Measurements from ENCODE around the gene WSCD1. TPM values are rescaled to one million over a fixed set of nuclear protein-coding genes. Genes with fewer than 3 reads are reported as not detected.

WSCD1 gene
- total RNA-seq, 1 donor, result under 0.01 TPM

DNA sequence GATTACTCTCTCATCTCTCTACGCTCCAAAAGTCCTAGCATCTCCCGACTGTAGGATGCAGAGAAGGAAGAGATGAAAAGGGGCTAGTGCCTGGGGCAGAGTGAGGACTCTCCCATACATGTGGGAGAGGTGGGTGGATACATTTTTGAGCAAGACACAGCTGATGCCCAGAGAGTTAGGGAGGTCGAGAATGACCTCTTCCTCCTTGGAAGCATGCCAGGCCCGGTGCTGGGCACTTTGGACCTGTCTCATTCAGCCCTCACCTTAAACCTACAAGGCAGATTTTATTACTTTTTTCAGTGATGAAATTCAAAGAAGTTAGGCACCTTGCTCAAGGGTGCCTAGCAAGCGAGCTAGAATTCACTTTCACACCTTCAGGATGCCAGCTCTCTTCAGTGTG is 38.2 kb downstream of the WSCD1 start:
- no peak overlapping the region for H3K4me3 ChIP-seq (ENCODE audit: low read depth, low read length)
- DNase-seq (ENCODE audit: low read depth), result no peak
- TF ChIP-seq CTCF (IDR thresholded peaks at IDR 0.05; ENCODE audit: insufficient read depth, low read depth, low read length), result no peak

- TF ChIP-seq CTCF (IDR thresholded peaks at IDR 0.05; ENCODE audit: insufficient read depth, low read depth, low read length), result no peak
These were observed 38.8 kb downstream of the WSCD1 start for GRCh38 chr17:6108987-6109386.

GRCh38 chr17:6109536-6109935 is 39.4 kb downstream of the WSCD1 start:
- H3K4me3 ChIP-seq (ENCODE audit: low read depth, low read length), result no peak overlapping the region
- DNase-seq (ENCODE audit: low read depth), result no peak
- TF ChIP-seq CTCF (IDR thresholded peaks at IDR 0.05; ENCODE audit: insufficient read depth, low read depth, low read length), result no peak

More at GRCh38 chr17:6108987-6109386, 38.8 kb downstream of the WSCD1 start:
- no peak overlapping the region for H3K4me3 ChIP-seq (ENCODE audit: low read depth, low read length)
- DNase-seq (ENCODE audit: low read depth), result no peak

- no peak for TF ChIP-seq CTCF (IDR thresholded peaks at IDR 0.05; ENCODE audit: insufficient read depth, low read depth, low read length)
- no peak for DNase-seq (ENCODE audit: low read depth)
- H3K4me3 ChIP-seq (ENCODE audit: low read depth, low read length), result no peak overlapping the region
These were observed 39.9 kb downstream of the WSCD1 start for GRCh38 chr17:6110088-6110487.

DNA sequence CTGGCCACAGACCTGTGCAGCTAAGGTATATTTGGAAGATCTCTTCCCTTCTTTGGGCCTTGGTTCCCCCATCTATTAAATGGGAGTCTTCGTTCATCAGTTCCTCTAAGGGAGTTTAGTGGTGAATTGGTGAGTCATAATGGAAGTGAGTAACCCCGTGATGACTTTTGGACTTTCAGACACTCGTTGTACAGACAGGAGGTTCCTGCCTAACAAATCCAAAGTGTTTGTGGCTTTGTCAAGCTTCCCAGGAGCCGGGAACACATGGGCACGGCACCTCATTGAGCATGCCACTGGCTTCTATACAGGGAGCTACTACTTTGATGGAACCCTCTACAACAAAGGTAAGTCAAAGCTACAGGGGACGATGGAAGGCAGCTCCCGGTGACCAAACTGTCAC is 40.4 kb downstream of the WSCD1 start:
- no peak overlapping the region for H3K4me3 ChIP-seq (ENCODE audit: low read depth, low read length)
- TF ChIP-seq CTCF (IDR thresholded peaks at IDR 0.05; ENCODE audit: insufficient read depth, low read depth, low read length), result no peak
- DNase-seq (ENCODE audit: low read depth), result no peak

DNA sequence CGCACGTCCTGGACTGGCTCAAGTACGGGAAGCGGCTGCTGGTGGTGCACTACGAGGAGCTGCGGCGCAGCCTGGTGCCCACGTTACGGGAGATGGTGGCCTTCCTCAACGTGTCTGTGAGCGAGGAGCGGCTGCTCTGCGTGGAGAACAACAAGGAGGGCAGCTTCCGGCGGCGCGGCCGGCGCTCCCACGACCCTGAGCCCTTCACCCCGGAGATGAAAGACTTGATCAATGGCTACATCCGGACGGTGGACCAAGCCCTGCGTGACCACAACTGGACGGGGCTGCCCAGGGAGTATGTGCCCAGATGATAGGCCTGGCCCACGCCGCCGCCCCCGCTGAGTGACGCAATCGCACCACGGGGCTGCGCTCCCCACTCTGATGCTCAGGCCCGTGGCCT is 50.2 kb downstream of the WSCD1 start:
- TF ChIP-seq CTCF (IDR thresholded peaks at IDR 0.05; ENCODE audit: insufficient read depth, low read depth, low read length), result no peak
- DNase-seq (ENCODE audit: low read depth), result no peak

DNA sequence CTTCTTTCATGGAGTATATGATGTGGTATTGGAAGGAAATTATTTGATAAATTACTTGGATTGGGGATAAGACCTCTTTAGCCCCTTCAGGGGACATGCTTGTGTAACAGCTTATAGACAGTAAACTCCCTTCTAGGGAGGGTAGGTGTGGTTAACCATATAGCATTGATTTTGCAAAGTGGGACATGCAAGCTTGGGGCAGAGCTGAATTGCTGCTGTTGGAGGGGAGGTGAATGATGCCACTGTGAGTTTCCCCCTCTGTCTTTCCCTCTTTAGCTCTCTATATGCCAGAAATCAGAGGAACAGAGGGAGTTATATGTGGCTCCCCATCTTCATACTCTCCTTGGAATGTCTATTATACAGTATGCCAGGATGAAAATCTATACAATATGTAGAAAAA is 54.7 kb downstream of the WSCD1 start:
- H3K4me3 ChIP-seq (ENCODE audit: low read depth, low read length), result no peak overlapping the region
- no peak for DNase-seq (ENCODE audit: low read depth)
- no peak for TF ChIP-seq CTCF (IDR thresholded peaks at IDR 0.05; ENCODE audit: insufficient read depth, low read depth, low read length)

More for the DNA sequence above, 50.2 kb downstream of the WSCD1 start:
- no peak overlapping the region for H3K4me3 ChIP-seq (ENCODE audit: low read depth, low read length)

Measured in fibroblast of villous mesenchyme (primary cell).